ENCODE data around the gene TBCCD1.
A peak's percentile ranks its signal among the peaks of the same experiment; 100 is the strongest.

- peak; percentile 14 to 33; a peak in 1 of 4 replicates for TF ChIP-seq CTCF (conservative IDR thresholded peaks at IDR 0.05; ENCODE audit: low read depth in 2 of 2)
- no peak for TF ChIP-seq EZH2 (IDR thresholded peaks at IDR 0.05; ENCODE audit: low read depth, unreplicated experiment)
- no peak for TF ChIP-seq CREB1 (CRISPR knock-in tag; IDR thresholded peaks at IDR 0.05; ENCODE audit: low read depth)
- TF ChIP-seq EZH2phosphoT487 (IDR thresholded peaks at IDR 0.05; ENCODE audit: unreplicated experiment) = no peak
- TF ChIP-seq POLR2AphosphoS5 (IDR thresholded peaks at IDR 0.05; ENCODE audit: low read depth) = no peak
- TF ChIP-seq, protein P1, sequence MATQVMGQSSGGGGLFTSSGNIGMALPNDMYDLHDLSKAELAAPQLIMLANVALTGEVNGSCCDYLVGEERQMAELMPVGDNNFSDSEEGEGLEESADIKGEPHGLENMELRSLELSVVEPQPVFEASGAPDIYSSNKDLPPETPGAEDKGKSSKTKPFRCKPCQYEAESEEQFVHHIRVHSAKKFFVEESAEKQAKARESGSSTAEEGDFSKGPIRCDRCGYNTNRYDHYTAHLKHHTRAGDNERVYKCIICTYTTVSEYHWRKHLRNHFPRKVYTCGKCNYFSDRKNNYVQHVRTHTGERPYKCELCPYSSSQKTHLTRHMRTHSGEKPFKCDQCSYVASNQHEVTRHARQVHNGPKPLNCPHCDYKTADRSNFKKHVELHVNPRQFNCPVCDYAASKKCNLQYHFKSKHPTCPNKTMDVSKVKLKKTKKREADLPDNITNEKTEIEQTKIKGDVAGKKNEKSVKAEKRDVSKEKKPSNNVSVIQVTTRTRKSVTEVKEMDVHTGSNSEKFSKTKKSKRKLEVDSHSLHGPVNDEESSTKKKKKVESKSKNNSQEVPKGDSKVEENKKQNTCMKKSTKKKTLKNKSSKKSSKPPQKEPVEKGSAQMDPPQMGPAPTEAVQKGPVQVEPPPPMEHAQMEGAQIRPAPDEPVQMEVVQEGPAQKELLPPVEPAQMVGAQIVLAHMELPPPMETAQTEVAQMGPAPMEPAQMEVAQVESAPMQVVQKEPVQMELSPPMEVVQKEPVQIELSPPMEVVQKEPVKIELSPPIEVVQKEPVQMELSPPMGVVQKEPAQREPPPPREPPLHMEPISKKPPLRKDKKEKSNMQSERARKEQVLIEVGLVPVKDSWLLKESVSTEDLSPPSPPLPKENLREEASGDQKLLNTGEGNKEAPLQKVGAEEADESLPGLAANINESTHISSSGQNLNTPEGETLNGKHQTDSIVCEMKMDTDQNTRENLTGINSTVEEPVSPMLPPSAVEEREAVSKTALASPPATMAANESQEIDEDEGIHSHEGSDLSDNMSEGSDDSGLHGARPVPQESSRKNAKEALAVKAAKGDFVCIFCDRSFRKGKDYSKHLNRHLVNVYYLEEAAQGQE (IDR thresholded peaks at IDR 0.05; ENCODE audit: unreplicated experiment) = no peak
- no peak for TF ChIP-seq JUNB (IDR thresholded peaks at IDR 0.05; ENCODE audit: unreplicated experiment)
- TF ChIP-seq ZNF331 (CRISPR knock-in tag; IDR thresholded peaks at IDR 0.05; ENCODE audit: low read depth) = no peak
- no peak for TF ChIP-seq ETS1 (IDR thresholded peaks at IDR 0.05)
- TF ChIP-seq NANOG (IDR thresholded peaks at IDR 0.05; ENCODE audit: borderline replicate concordance) = no peak
- TF ChIP-seq, protein P2, sequence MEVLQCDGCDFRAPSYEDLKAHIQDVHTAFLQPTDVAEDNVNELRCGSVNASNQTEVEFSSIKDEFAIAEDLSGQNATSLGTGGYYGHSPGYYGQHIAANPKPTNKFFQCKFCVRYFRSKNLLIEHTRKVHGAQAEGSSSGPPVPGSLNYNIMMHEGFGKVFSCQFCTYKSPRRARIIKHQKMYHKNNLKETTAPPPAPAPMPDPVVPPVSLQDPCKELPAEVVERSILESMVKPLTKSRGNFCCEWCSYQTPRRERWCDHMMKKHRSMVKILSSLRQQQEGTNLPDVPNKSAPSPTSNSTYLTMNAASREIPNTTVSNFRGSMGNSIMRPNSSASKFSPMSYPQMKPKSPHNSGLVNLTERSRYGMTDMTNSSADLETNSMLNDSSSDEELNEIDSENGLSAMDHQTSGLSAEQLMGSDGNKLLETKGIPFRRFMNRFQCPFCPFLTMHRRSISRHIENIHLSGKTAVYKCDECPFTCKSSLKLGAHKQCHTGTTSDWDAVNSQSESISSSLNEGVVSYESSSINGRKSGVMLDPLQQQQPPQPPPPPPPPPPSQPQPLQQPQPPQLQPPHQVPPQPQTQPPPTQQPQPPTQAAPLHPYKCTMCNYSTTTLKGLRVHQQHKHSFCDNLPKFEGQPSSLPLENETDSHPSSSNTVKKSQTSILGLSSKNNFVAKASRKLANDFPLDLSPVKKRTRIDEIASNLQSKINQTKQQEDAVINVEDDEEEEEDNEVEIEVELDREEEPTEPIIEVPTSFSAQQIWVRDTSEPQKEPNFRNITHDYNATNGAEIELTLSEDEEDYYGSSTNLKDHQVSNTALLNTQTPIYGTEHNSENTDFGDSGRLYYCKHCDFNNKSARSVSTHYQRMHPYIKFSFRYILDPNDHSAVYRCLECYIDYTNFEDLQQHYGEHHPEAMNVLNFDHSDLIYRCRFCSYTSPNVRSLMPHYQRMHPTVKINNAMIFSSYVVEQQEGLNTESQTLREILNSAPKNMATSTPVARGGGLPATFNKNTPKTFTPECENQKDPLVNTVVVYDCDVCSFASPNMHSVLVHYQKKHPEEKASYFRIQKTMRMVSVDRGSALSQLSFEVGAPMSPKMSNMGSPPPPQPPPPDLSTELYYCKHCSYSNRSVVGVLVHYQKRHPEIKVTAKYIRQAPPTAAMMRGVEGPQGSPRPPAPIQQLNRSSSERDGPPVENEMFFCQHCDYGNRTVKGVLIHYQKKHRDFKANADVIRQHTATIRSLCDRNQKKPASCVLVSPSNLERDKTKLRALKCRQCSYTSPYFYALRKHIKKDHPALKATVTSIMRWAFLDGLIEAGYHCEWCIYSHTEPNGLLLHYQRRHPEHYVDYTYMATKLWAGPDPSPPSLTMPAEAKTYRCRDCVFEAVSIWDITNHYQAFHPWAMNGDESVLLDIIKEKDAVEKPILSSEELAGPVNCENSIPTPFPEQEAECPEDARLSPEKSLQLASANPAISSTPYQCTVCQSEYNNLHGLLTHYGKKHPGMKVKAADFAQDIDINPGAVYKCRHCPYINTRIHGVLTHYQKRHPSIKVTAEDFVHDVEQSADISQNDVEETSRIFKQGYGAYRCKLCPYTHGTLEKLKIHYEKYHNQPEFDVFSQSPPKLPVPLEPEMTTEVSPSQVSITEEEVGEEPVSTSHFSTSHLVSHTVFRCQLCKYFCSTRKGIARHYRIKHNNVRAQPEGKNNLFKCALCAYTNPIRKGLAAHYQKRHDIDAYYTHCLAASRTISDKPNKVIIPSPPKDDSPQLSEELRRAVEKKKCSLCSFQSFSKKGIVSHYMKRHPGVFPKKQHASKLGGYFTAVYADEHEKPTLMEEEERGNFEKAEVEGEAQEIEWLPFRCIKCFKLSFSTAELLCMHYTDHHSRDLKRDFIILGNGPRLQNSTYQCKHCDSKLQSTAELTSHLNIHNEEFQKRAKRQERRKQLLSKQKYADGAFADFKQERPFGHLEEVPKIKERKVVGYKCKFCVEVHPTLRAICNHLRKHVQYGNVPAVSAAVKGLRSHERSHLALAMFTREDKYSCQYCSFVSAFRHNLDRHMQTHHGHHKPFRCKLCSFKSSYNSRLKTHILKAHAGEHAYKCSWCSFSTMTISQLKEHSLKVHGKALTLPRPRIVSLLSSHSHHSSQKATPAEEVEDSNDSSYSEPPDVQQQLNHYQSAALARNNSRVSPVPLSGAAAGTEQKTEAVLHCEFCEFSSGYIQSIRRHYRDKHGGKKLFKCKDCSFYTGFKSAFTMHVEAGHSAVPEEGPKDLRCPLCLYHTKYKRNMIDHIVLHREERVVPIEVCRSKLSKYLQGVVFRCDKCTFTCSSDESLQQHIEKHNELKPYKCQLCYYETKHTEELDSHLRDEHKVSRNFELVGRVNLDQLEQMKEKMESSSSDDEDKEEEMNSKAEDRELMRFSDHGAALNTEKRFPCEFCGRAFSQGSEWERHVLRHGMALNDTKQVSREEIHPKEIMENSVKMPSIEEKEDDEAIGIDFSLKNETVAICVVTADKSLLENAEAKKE (CRISPR knock-in tag; IDR thresholded peaks at IDR 0.05) = no peak
Measured at GRCh38 chr3:186529201-186529999, 37.7 kb downstream of the TBCCD1 start.

Data from GM23338 (cell line).